Transverse colon (tissue), 4 donors: Measurements from ENCODE around the gene ACSM3. TPM values are rescaled to one million over a fixed set of nuclear protein-coding genes. Genes with fewer than 3 reads are reported as not detected.

Source experiments
- DNase-seq: peaks from one replicate; pipeline ENCODE4 v3.0.0-alpha.2; 2019
- H3K27ac ChIP-seq, 4 donors: fragments of 200-600 bp; sonication (generic); 2 replicates each; pipeline ENCODE4 v1.5.1; 2016 to 2018; ENCODE audit warnings: inconsistent platforms in 4 of 4
- H3K27me3 ChIP-seq: fragments of 200-600 bp; sonication (generic); 2 replicates; pipeline ENCODE4 v1.5.1; 2017; ENCODE audit warnings: inconsistent platforms
- H3K36me3 ChIP-seq, 4 donors: fragments of 200-600 bp; sonication (generic); 2 replicates each; pipeline ENCODE4 v1.5.1; 2017 to 2019; ENCODE audit warnings: inconsistent platforms in 4 of 4
- H3K4me1 ChIP-seq, 4 donors: fragments of 200-600 bp; sonication (generic); 2 replicates each; pipeline ENCODE4 v1.5.1; 2017 to 2020; ENCODE audit warnings: inconsistent platforms in 4 of 4
- H3K4me3 ChIP-seq, 4 donors: fragments of 200-600 bp; sonication (generic); 1 replicate in 1 of 4; 2 replicates in 3 of 4; pipeline versions ENCODE4 v1.5.1 to v1.6.1; 2017 to 2019; ENCODE audit warnings: inconsistent platforms in 4 of 4
- H3K9me3 ChIP-seq, 2 donors: fragments of 200-600 bp; sonication (generic); 2 replicates each; pipeline ENCODE4 v1.5.1; 2017 to 2019; ENCODE audit warnings: inconsistent platforms in 2 of 2
- CTCF ChIP-seq, 5 experiments: fragments of 200-600 bp in 3 of 5; fragments of 450-650 bp in 2 of 5; sonication (generic) in 3 of 5; IDR thresholded peaks; 1 replicate in 2 of 5; 2 replicates in 3 of 5; pipeline ENCODE4 v1.5.1; 2016 to 2017; ENCODE audit warnings: antibody characterized with exemption in 5 of 5, inconsistent platforms in 3 of 5, mild to moderate bottlenecking in 2 of 5, moderate library complexity in 1 of 5
- EP300 ChIP-seq: sonication (generic); formaldehyde crosslinking; IDR thresholded peaks from one replicate; pipeline ENCODE4 v1.6.1; 2017; ENCODE audit warnings: antibody characterized with exemption, low read depth
- POLR2A ChIP-seq: fragments of 450-650 bp; IDR thresholded peaks from one replicate; pipeline ENCODE4 v1.6.1; 2016; ENCODE audit warnings: antibody characterized with exemption, mild to moderate bottlenecking, moderate library complexity
- POLR2AphosphoS5 ChIP-seq, 3 donors: sonication (generic); formaldehyde crosslinking; IDR thresholded peaks; one replicate each; pipeline ENCODE4 v1.6.1; 2016; ENCODE audit warnings: antibody characterized with exemption in 3 of 3
- WGBS, 2 donors: methylation state at CpG; one replicate each; pipeline ENCODE4 v1.1.5; 2018; ENCODE audit warnings: low coverage in 1 of 2; 5-methylcytosine and 5-hydroxymethylcytosine counted together
- in situ Hi-C, 4 donors: fragments of 200-750 bp; cut with MboI; loops; one replicate each; pipeline versions ENCODE4 v1.15.0 to v1.15.1; 2017; ENCODE audit warnings: low sequenced_read_pairs in 3 of 4, low pct_ligation_motif_present in 1 of 4, low pct_unique_long_range_greater_than_20kb in 1 of 4
- intact Hi-C: fragments of 100-400 bp; cut with DNase I; formaldehyde crosslinking; loops from one replicate; pipeline ENCODE4 v1.15.1; 2023; ENCODE audit warnings: low total_unique reads
- total RNA-seq, 4 donors: library from RNA; depleted of rRNA; stranded (reverse); fragments of >200 nt; gene quantifications; one replicate each; pipeline ENCODE4 v1.1.0, GENCODE V29; 2016

The ACSM3 gene
- total RNA-seq, 4 donors from 2014 or later: 21.7 to 108 (median 29.5) TPM

GRCh38 chr16:20773679-20774078, 9.9 kb downstream of the ACSM3 start:
- Histone ChIP-seq H3K9me3 (no peaks in the 10 kb centered on the region), H3K36me3 (peaks cover 0 to 7% (median 0%) of the 10 kb centered on the region in 4 donors), H3K4me1 (no peaks in the 10 kb centered on the region), H3K27me3 (no peaks in the 10 kb centered on the region), H3K4me3 (no peak overlapping the region), H3K27ac (no peak overlapping the region)
- DNase-seq: no peak
- intact Hi-C loops (no loop called here), in situ Hi-C loops (no loop called here)
- WGBS, 2 donors: 70 to 85% methylated on average over 3 of the region's 3 CpGs
- no peak for TF ChIP-seq CTCF (IDR thresholded peaks at IDR 0.05)
- no peak for TF ChIP-seq EP300
- no peak for TF ChIP-seq POLR2A
- TF ChIP-seq POLR2AphosphoS5 (IDR thresholded peaks at IDR 0.05): no peak

- peak; percentile 68 for DNase-seq
- H3K36me3 ChIP-seq: peaks cover 0 to 9% (median 0%) of the 10 kb centered on the region in 4 donors
- H3K27me3 ChIP-seq: no peaks in the 10 kb centered on the region
- H3K4me1 ChIP-seq: no peaks in the 10 kb centered on the region
- H3K4me3 ChIP-seq: no peak overlapping the region
- intact Hi-C loops (no loop called here), in situ Hi-C loops (no loop called here)
- no peak overlapping the region for H3K27ac ChIP-seq
- no peaks in the 10 kb centered on the region for H3K9me3 ChIP-seq
- peak; percentile 36 to 56 (median 41) for TF ChIP-seq CTCF (IDR thresholded peaks at IDR 0.05)
- no peak for TF ChIP-seq EP300
- TF ChIP-seq POLR2A: no peak
- WGBS, 2 donors: 73 to 100% methylated on average over 1 to 7 of the region's 7 CpGs
These were observed 11.0 kb downstream of the ACSM3 start for GRCh38 chr16:20774703-20775362.

- H3K27me3 ChIP-seq: no peaks in the 10 kb centered on the region
- H3K4me3 ChIP-seq: no peak overlapping the region
- in situ Hi-C loops (no loop called here), intact Hi-C loops (no loop called here)
- peaks cover 0 to 13% (median 0%) of the 10 kb centered on the region in 4 donors for H3K36me3 ChIP-seq
- no peak for TF ChIP-seq POLR2AphosphoS5 (IDR thresholded peaks at IDR 0.05)
- no peak for TF ChIP-seq EP300
- TF ChIP-seq CTCF (IDR thresholded peaks at IDR 0.05): no peak
- TF ChIP-seq POLR2A: no peak
- DNase-seq: no peak
- 71 to 90% methylated on average over 1 of the region's 1 CpG for WGBS, 2 donors
- no peaks in the 10 kb centered on the region for H3K4me1 ChIP-seq
- H3K27ac ChIP-seq: no peak overlapping the region
- no peaks in the 10 kb centered on the region for H3K9me3 ChIP-seq
These were observed 17.9 kb downstream of the ACSM3 start for GRCh38 chr16:20781697-20782096.

- intact Hi-C loops: no loop called here
- DNase-seq: no peak
- Histone ChIP-seq H3K27ac (no peak overlapping the region), H3K27me3 (no peaks in the 10 kb centered on the region), H3K36me3 (peaks cover 0 to 11% (median 0%) of the 10 kb centered on the region in 4 donors), H3K4me1 (no peaks in the 10 kb centered on the region), H3K4me3 (no peak overlapping the region), H3K9me3 (no peaks in the 10 kb centered on the region)
- WGBS, 2 donors: 91% methylated on average over 2 of the region's 2 CpGs; no CpG with 5 or more reads in 1 of the 2 donors
- in situ Hi-C loops: no loop called here
- TF ChIP-seq EP300 (no peak), POLR2AphosphoS5 (IDR thresholded peaks at IDR 0.05) (no peak), POLR2A (no peak), CTCF (IDR thresholded peaks at IDR 0.05) (no peak)
These were observed 18.7 kb downstream of the ACSM3 start for GRCh38 chr16:20782470-20782869.
